HepG2 (cell line): ENCODE results near the gene RBPJ. TPM values are rescaled to one million over a fixed set of nuclear protein-coding genes. Genes with fewer than 3 reads are reported as not detected.

Experiments
- ATF7-NPFF ChIP-seq: sonication (generic); formaldehyde crosslinking; IDR thresholded peaks from 2 replicates; pipeline ENCODE4 v1.8.1; 2023; ENCODE audit warnings: mild to moderate bottlenecking, low read depth, missing genetic modification reagents, moderate library complexity
- CAMTA2 ChIP-seq: sonication (generic); formaldehyde crosslinking; IDR thresholded peaks from 2 replicates; pipeline ENCODE4 v1.4.0; 2020; ENCODE audit warnings: mild to moderate bottlenecking, missing genetic modification reagents, borderline replicate concordance
- CC2D1A ChIP-seq: sonication (generic); formaldehyde crosslinking; IDR thresholded peaks from 2 replicates; pipeline ENCODE4 v1.8.1; 2023; ENCODE audit warnings: mild to moderate bottlenecking, missing genetic modification reagents
- CHD4 ChIP-seq: fragments of 200-600 bp; sonication (generic); IDR thresholded peaks from 2 replicates; pipeline ENCODE4 v1.7.0; 2017; ENCODE audit warnings: mild to moderate bottlenecking, low read length, borderline replicate concordance
- CREM ChIP-seq, 2 experiments: sonication (generic) in 1 of 2; formaldehyde crosslinking in 1 of 2; IDR thresholded peaks; 2 replicates each; pipeline versions ENCODE4 v1.4.0 to v1.6.1; 2016 to 2020; ENCODE audit warnings: antibody characterized with exemption in 1 of 2, mild to moderate bottlenecking in 1 of 2, missing genetic modification reagents in 1 of 2
- FOSL2 ChIP-seq: sonication (generic); formaldehyde crosslinking; IDR thresholded peaks from 2 replicates; pipeline ENCODE4 v1.4.0; 2020; ENCODE audit warnings: missing genetic modification reagents
- GABPB1 ChIP-seq: IDR thresholded peaks from 2 replicates; pipeline ENCODE4 v1.6.1; 2016; ENCODE audit warnings: mild to moderate bottlenecking, missing genetic modification reagents, moderate library complexity, missing compliant biosample characterization
- MAF1 ChIP-seq: sonication (generic); formaldehyde crosslinking; IDR thresholded peaks from 2 replicates; pipeline ENCODE4 v1.5.0; 2020; ENCODE audit warnings: missing genetic modification reagents, borderline replicate concordance
- PCBP1 ChIP-seq: fragments of 200-400 bp; formaldehyde crosslinking; IDR thresholded peaks from 2 replicates; pipeline ENCODE4 v1.6.1; 2017; ENCODE audit warnings: mild to moderate bottlenecking, low read depth, low read length, borderline replicate concordance
- PHF8 ChIP-seq: sonication (generic); formaldehyde crosslinking; IDR thresholded peaks from 2 replicates; pipeline ENCODE4 v1.5.0; 2020; ENCODE audit warnings: missing genetic modification reagents
- POLR2A ChIP-seq, 2 experiments: IDR thresholded peaks; 2 replicates each; pipeline ENCODE4 v1.6.1; 2011; ENCODE audit warnings: low read depth in 2 of 2, low read length in 2 of 2, mild to moderate bottlenecking in 1 of 2, moderate library complexity in 1 of 2; ENCODE audit not compliant: insufficient read depth in 1 of 2
- ZNF350 ChIP-seq: sonication (generic); formaldehyde crosslinking; IDR thresholded peaks from 2 replicates; pipeline ENCODE4 v1.4.0; 2020; ENCODE audit warnings: mild to moderate bottlenecking, low read depth, missing genetic modification reagents, borderline replicate concordance
- ZNF382 ChIP-seq: sonication (generic); formaldehyde crosslinking; IDR thresholded peaks from 2 replicates; pipeline ENCODE4 v1.5.0; 2020; ENCODE audit warnings: missing genetic modification reagents, mild to moderate bottlenecking, borderline replicate concordance
- ZNF660 ChIP-seq: sonication (generic); formaldehyde crosslinking; IDR thresholded peaks from 2 replicates; pipeline ENCODE4 v1.5.1; 2020; ENCODE audit warnings: mild to moderate bottlenecking, low read depth, missing genetic modification reagents, borderline replicate concordance
- ZNF737 ChIP-seq: sonication (generic); formaldehyde crosslinking; IDR thresholded peaks from 2 replicates; pipeline ENCODE4 v1.5.0; 2020; ENCODE audit warnings: missing genetic modification reagents, mild to moderate bottlenecking, borderline replicate concordance
- polyA plus RNA-seq, 8 experiments: library from polyadenylated mRNA; depleted of rRNA in 3 of 8; stranded (reverse) in 7 of 8; unstranded in 1 of 8; fragments of >200 nt; fragmentation: Illumina TruSeq in 4 of 8; extraction: Trizol in 4 of 8; gene quantifications; 2 replicates each; pipeline versions ENCODE4 v1.2.1 to v1.2.3, GENCODE V29; 2011 to 2016; ENCODE audit warnings: low read depth in 4 of 8, missing spikeins in 1 of 8, mixed read lengths in 1 of 8; ENCODE audit not compliant: insufficient read depth in 1 of 8
- total RNA-seq, 5 experiments: library from RNA; depleted of rRNA; stranded (reverse); fragments of >200 nt; fragmentation: Illumina TruSeq; extraction: Trizol; gene quantifications; 2 replicates each; pipeline ENCODE4 v1.2.3, GENCODE V29; 2016; ENCODE audit warnings: low read depth in 1 of 5
- TF ChIP-seq, protein P1 (sequence below): sonication (generic); formaldehyde crosslinking; IDR thresholded peaks from 2 replicates; pipeline ENCODE4 v1.4.0; 2020; ENCODE audit warnings: mild to moderate bottlenecking, missing genetic modification reagents
- TF ChIP-seq, protein P2 (sequence below): sonication (generic); formaldehyde crosslinking; IDR thresholded peaks from 2 replicates; pipeline ENCODE4 v1.8.0; 2022; ENCODE audit warnings: missing genetic modification reagents, mild to moderate bottlenecking, borderline replicate concordance
- TF ChIP-seq, protein P3 (sequence below): sonication (generic); formaldehyde crosslinking; IDR thresholded peaks from 2 replicates; pipeline ENCODE4 v1.5.1; 2020; ENCODE audit warnings: mild to moderate bottlenecking, missing genetic modification reagents, borderline replicate concordance

RBPJ gene
- total and polyA plus RNA-seq, 2 of the 13 experiments (the other 11 are each of a cell fraction or from before 2014, with no cell fraction given): 25.9 to 33.2 TPM

DNA sequence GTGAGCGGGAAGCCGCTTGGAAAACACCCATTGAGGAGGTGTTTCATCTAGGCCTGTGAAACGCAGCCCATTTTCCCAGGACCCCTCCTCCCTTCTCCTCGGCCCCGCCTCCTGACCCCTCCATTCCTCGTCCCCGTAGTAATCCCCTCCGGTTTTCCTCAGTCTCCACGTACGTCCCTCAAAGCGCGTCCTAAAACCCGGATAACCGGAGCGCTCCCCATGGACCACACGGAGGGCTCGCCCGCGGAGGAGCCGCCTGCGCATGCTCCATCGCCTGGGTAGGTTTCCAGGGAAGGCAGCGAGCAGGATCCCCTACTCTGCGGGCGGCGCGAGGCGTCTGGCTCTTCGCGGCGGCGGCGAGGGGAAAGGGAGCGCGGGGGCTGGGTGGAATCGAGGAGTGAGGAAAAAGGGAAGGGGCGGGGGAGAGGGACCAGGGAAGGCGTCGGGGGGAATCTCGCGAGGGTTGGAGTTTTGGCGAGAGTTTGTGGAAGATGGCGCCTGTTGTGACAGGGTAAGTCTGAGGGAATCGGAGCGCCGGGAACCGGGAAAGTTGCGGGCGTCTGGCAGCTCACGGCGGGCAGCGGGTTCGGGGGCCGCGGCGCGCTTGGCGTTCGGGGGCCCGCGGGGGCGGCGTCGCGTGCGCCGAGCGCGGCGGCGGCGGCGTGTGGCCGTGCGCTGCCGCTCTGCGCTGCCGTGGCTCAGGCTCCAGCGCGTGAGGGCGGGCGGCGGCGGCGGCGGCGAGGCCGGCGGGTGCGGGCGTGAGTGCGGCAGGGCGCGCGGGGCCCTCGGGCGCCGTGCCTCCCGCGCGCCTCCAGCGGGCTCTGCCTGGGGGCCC is at the start of gene RBPJ (continued):
- TF ChIP-seq, protein P1, sequence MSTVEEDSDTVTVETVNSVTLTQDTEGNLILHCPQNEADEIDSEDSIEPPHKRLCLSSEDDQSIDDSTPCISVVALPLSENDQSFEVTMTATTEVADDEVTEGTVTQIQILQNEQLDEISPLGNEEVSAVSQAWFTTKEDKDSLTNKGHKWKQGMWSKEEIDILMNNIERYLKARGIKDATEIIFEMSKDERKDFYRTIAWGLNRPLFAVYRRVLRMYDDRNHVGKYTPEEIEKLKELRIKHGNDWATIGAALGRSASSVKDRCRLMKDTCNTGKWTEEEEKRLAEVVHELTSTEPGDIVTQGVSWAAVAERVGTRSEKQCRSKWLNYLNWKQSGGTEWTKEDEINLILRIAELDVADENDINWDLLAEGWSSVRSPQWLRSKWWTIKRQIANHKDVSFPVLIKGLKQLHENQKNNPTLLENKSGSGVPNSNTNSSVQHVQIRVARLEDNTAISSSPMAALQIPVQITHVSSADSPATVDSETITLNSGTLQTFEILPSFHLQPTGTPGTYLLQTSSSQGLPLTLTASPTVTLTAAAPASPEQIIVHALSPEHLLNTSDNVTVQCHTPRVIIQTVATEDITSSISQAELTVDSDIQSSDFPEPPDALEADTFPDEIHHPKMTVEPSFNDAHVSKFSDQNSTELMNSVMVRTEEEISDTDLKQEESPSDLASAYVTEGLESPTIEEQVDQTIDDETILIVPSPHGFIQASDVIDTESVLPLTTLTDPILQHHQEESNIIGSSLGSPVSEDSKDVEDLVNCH: no peak
- TF ChIP-seq PCBP1: peak; percentile 83; the same call in 1 of the 2 replicates
- TF ChIP-seq, protein P2, sequence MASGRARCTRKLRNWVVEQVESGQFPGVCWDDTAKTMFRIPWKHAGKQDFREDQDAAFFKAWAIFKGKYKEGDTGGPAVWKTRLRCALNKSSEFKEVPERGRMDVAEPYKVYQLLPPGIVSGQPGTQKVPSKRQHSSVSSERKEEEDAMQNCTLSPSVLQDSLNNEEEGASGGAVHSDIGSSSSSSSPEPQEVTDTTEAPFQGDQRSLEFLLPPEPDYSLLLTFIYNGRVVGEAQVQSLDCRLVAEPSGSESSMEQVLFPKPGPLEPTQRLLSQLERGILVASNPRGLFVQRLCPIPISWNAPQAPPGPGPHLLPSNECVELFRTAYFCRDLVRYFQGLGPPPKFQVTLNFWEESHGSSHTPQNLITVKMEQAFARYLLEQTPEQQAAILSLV (CRISPR knock-in tag): 0 out of 2 replicates have a peak, but pooled peaks have one; percentile 21
- no peak for TF ChIP-seq ZNF737 (CRISPR knock-in tag)
- TF ChIP-seq CAMTA2 (CRISPR knock-in tag): no peak
- no peak for TF ChIP-seq MAF1 (CRISPR knock-in tag)
- peak; percentile 63 for TF ChIP-seq PHF8 (CRISPR knock-in tag)
- peak; percentile 39; the same call in 1 of the 2 replicates for TF ChIP-seq FOSL2 (CRISPR knock-in tag)
- no peak for TF ChIP-seq ATF7-NPFF (CRISPR knock-in tag)
- peak; percentile 66; the same call in 1 of the 2 replicates for TF ChIP-seq CREM (IDR thresholded peaks at IDR 0.05)
- TF ChIP-seq CREM (CRISPR knock-in tag; IDR thresholded peaks at IDR 0.05): no peak
- TF ChIP-seq ZNF660 (CRISPR knock-in tag): no peak
- peak; percentile 81 for TF ChIP-seq GABPB1
- TF ChIP-seq CC2D1A (CRISPR knock-in tag): no peak
- TF ChIP-seq ZNF350 (CRISPR knock-in tag): peak; percentile 88
- no peak for TF ChIP-seq ZNF382 (CRISPR knock-in tag)
- no peak for TF ChIP-seq CHD4
- peak; percentile 32 to 69 for TF ChIP-seq POLR2A (IDR thresholded peaks at IDR 0.05; ENCODE audit: insufficient read depth in 1 of 2, low read depth in 2 of 2, low read length in 2 of 2)
- TF ChIP-seq, protein P3, sequence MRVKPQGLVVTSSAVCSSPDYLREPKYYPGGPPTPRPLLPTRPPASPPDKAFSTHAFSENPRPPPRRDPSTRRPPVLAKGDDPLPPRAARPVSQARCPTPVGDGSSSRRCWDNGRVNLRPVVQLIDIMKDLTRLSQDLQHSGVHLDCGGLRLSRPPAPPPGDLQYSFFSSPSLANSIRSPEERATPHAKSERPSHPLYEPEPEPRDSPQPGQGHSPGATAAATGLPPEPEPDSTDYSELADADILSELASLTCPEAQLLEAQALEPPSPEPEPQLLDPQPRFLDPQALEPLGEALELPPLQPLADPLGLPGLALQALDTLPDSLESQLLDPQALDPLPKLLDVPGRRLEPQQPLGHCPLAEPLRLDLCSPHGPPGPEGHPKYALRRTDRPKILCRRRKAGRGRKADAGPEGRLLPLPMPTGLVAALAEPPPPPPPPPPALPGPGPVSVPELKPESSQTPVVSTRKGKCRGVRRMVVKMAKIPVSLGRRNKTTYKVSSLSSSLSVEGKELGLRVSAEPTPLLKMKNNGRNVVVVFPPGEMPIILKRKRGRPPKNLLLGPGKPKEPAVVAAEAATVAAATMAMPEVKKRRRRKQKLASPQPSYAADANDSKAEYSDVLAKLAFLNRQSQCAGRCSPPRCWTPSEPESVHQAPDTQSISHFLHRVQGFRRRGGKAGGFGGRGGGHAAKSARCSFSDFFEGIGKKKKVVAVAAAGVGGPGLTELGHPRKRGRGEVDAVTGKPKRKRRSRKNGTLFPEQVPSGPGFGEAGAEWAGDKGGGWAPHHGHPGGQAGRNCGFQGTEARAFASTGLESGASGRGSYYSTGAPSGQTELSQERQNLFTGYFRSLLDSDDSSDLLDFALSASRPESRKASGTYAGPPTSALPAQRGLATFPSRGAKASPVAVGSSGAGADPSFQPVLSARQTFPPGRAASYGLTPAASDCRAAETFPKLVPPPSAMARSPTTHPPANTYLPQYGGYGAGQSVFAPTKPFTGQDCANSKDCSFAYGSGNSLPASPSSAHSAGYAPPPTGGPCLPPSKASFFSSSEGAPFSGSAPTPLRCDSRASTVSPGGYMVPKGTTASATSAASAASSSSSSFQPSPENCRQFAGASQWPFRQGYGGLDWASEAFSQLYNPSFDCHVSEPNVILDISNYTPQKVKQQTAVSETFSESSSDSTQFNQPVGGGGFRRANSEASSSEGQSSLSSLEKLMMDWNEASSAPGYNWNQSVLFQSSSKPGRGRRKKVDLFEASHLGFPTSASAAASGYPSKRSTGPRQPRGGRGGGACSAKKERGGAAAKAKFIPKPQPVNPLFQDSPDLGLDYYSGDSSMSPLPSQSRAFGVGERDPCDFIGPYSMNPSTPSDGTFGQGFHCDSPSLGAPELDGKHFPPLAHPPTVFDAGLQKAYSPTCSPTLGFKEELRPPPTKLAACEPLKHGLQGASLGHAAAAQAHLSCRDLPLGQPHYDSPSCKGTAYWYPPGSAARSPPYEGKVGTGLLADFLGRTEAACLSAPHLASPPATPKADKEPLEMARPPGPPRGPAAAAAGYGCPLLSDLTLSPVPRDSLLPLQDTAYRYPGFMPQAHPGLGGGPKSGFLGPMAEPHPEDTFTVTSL (CRISPR knock-in tag): peak; percentile 27; the same call in 1 of the 2 replicates
